Smooth muscle cell (in vitro differentiated cells): ENCODE data around the gene PSMD12. TPM values are rescaled to one million over a fixed set of nuclear protein-coding genes. Genes with fewer than 3 reads are reported as not detected.

Source experiments
- DNase-seq: peaks from one replicate; lab custom pipeline; 2025; ENCODE audit not compliant: unreplicated experiment; lab: John Stamatoyannopoulos, UW
- H2AFZ ChIP-seq: fragments of 200-600 bp; sonication (generic); 2 replicates; pipeline ENCODE4 v1.6.0; 2016; ENCODE audit warnings: antibody characterized with exemption, low read depth, mild to moderate bottlenecking
- H3F3A ChIP-seq: fragments of 200-600 bp; sonication (generic); 2 replicates; pipeline ENCODE4 v1.6.0; 2017; ENCODE audit warnings: antibody characterized with exemption, low read depth
- H3K27ac ChIP-seq: fragments of 200-600 bp; sonication (generic); 2 replicates; pipeline ENCODE4 v1.5.1; 2016; ENCODE audit warnings: low read depth, mild to moderate bottlenecking
- H3K27me3 ChIP-seq: fragments of 200-600 bp; sonication (generic); 2 replicates; pipeline ENCODE4 v1.6.1; 2016; ENCODE audit warnings: low read depth, mild to moderate bottlenecking
- H3K36me3 ChIP-seq: fragments of 200-600 bp; sonication (generic); 2 replicates; pipeline ENCODE4 v1.5.1; 2016; ENCODE audit warnings: low read depth
- H3K4me1 ChIP-seq: fragments of 200-600 bp; sonication (generic); 2 replicates; pipeline ENCODE4 v1.5.1; 2016; ENCODE audit warnings: low read depth
- H3K4me2 ChIP-seq: fragments of 200-600 bp; sonication (generic); 2 replicates; pipeline ENCODE4 v1.6.0; 2016; ENCODE audit warnings: mild to moderate bottlenecking
- H3K4me3 ChIP-seq: fragments of 200-600 bp; sonication (generic); 2 replicates; pipeline ENCODE4 v1.5.1; 2016; ENCODE audit warnings: mild to moderate bottlenecking
- H3K79me2 ChIP-seq: fragments of 200-600 bp; sonication (generic); 2 replicates; pipeline ENCODE4 v1.6.0; 2016; ENCODE audit warnings: low read depth, mild to moderate bottlenecking
- H3K9ac ChIP-seq: fragments of 200-600 bp; sonication (generic); 2 replicates; pipeline ENCODE4 v1.6.0; 2016; ENCODE audit warnings: low read depth
- H3K9me3 ChIP-seq: fragments of 200-600 bp; sonication (generic); replicated peaks from 2 replicates; pipeline ENCODE4 v1.5.1; 2016; ENCODE audit warnings: low read depth
- H4K20me1 ChIP-seq: fragments of 200-600 bp; sonication (generic); 2 replicates; pipeline ENCODE4 v1.6.0; 2016; ENCODE audit warnings: low read depth
- CTCF ChIP-seq: fragments of 200-600 bp; sonication (generic); IDR thresholded peaks from 2 replicates; pipeline ENCODE4 v1.5.1; 2017; ENCODE audit warnings: borderline replicate concordance, mild to moderate bottlenecking, antibody characterized with exemption; ENCODE audit not compliant: insufficient read depth, poor library complexity, severe bottlenecking
- WGBS: methylation state at CpG from one replicate; pipeline ENCODE4 v1.1.7; 2016; ENCODE audit warnings: low lambda C conversion rate; 5-methylcytosine and 5-hydroxymethylcytosine counted together
- polyA plus RNA-seq: library from polyadenylated mRNA; unstranded; fragments of >200 nt; fragmentation: Nextera tagmentation; extraction: Ambion mirVana; gene quantifications from 2 replicates; pipeline ENCODE4 v1.2.1, GENCODE V29; 2016
- total RNA-seq: library from RNA; depleted of rRNA; stranded (reverse); fragments of >200 nt; gene quantifications from 2 replicates; pipeline ENCODE4 v1.2.3, GENCODE V29; 2014

PSMD12 gene
- total and polyA plus RNA-seq, 2 experiments from 2014 or later: 34.7 to 51.7 TPM

- DNase-seq: no peak
- no peak overlapping the region for H3K4me3 ChIP-seq
- H3K36me3 ChIP-seq: no peaks in the 10 kb centered on the region
- H3K27me3 ChIP-seq: no peaks in the 10 kb centered on the region
- no peak overlapping the region for H2AFZ ChIP-seq
- no peaks in the 10 kb centered on the region for H3F3A ChIP-seq
- no peaks in the 10 kb centered on the region for H4K20me1 ChIP-seq
- TF ChIP-seq CTCF: no peak
- H3K79me2 ChIP-seq: no peaks in the 10 kb centered on the region
- no peaks in the 10 kb centered on the region for H3K9me3 ChIP-seq
- H3K27ac ChIP-seq: no peak overlapping the region
- no peak overlapping the region for H3K9ac ChIP-seq
- no peak overlapping the region for H3K4me2 ChIP-seq
- WGBS: 59% methylated on average over 1 of the region's 1 CpG
- no peaks in the 10 kb centered on the region for H3K4me1 ChIP-seq
Observed at GRCh38 chr17:67414130-67414529, 47.8 kb upstream of the PSMD12 start.

GRCh38 chr17:67413388-67413787 lies 47.0 kb upstream of the PSMD12 start:
- Histone ChIP-seq H4K20me1 (no peaks in the 10 kb centered on the region), H3K9ac (no peak overlapping the region), H3K9me3 (no peaks in the 10 kb centered on the region), H3K36me3 (no peaks in the 10 kb centered on the region), H2AFZ (no peak overlapping the region), H3K79me2 (peaks cover under 1% of the 10 kb centered on the region), H3F3A (no peaks in the 10 kb centered on the region), H3K27me3 (no peaks in the 10 kb centered on the region), H3K4me1 (no peaks in the 10 kb centered on the region), H3K4me2 (no peak overlapping the region), H3K4me3 (no peak overlapping the region), H3K27ac (no peak overlapping the region)
- DNase-seq: no peak
- TF ChIP-seq CTCF: no peak
- WGBS: 86% methylated on average over 5 of the region's 5 CpGs

- no peak for DNase-seq
- Histone ChIP-seq H3K27ac (no peak overlapping the region), H3K9me3 (no peaks in the 10 kb centered on the region), H3K4me3 (no peak overlapping the region), H3K36me3 (no peaks in the 10 kb centered on the region), H3F3A (no peaks in the 10 kb centered on the region), H3K4me1 (no peaks in the 10 kb centered on the region), H3K9ac (no peak overlapping the region), H3K4me2 (no peak overlapping the region), H4K20me1 (no peaks in the 10 kb centered on the region), H3K79me2 (peaks cover 5% of the 10 kb centered on the region), H2AFZ (no peak overlapping the region), H3K27me3 (no peaks in the 10 kb centered on the region)
- 96% methylated on average over 2 of the region's 2 CpGs for WGBS
- no peak for TF ChIP-seq CTCF
Observed at GRCh38 chr17:67412941-67413340, 46.6 kb upstream of the PSMD12 start.

- DNase-seq: no peak
- WGBS: 88% methylated on average over 4 of the region's 4 CpGs
Observed at GRCh38 chr17:67412032-67412431, 45.7 kb upstream of the PSMD12 start.

More at GRCh38 chr17:67412032-67412431, 45.7 kb upstream of the PSMD12 start:
- H3K79me2 ChIP-seq: peaks cover 11% of the 10 kb centered on the region
- H3K4me3 ChIP-seq: no peak overlapping the region
- H4K20me1 ChIP-seq: no peaks in the 10 kb centered on the region
- no peaks in the 10 kb centered on the region for H3K27me3 ChIP-seq
- H3K9me3 ChIP-seq: no peaks in the 10 kb centered on the region
- H3K9ac ChIP-seq: no peak overlapping the region
- H3K36me3 ChIP-seq: no peaks in the 10 kb centered on the region
- H3F3A ChIP-seq: no peaks in the 10 kb centered on the region
- no peak overlapping the region for H3K4me2 ChIP-seq
- no peak overlapping the region for H3K27ac ChIP-seq
- no peak overlapping the region for H2AFZ ChIP-seq
- no peaks in the 10 kb centered on the region for H3K4me1 ChIP-seq
- TF ChIP-seq CTCF: no peak
